Measurements from ENCODE around the gene C4orf50. TPM values are rescaled to one million over a fixed set of nuclear protein-coding genes. Genes with fewer than 3 reads are reported as not detected.

The C4orf50 gene
- total and polyA plus RNA-seq, 2 of the 8 experiments (the other 6 are each of a cell fraction or from before 2014, with no cell fraction given) = 0.08 to 0.22 TPM

- H2AK5ac ChIP-seq (ENCODE audit: low read depth, low read length) = no peak overlapping the region
- H2BK5ac ChIP-seq (ENCODE audit: low read depth, low read length) = no peak overlapping the region
- FAIRE-seq (no peak), DNase-seq (ENCODE audit: low read depth in 1 of 2, low spot score in 2 of 2) (no peak)
- no peak overlapping the region for H3K4ac ChIP-seq (replicated peaks; ENCODE audit: insufficient read length, low read depth, low read length)
- no peak overlapping the region for H4K91ac ChIP-seq (replicated peaks; ENCODE audit: insufficient read length, low read length)
- H3K23me2 ChIP-seq (ENCODE audit: low read depth, low read length) = no peaks in the 10 kb centered on the region
- no peak overlapping the region for H4K5ac ChIP-seq (ENCODE audit: insufficient read length, low read depth, low read length)
- 0 out of 7 replicates have a peak, but pooled peaks cover 0 to 1% (median 0%) of the 10 kb centered on the region in 4 experiments for H3K27me3 ChIP-seq (replicated peaks in 1 of 4; ENCODE audit: control insufficient read depth in 3 of 4, extremely low read depth in 1 of 4, insufficient read depth in 3 of 4, low read length in 3 of 4)
- H3K4me2 ChIP-seq (ENCODE audit: insufficient read depth in 1 of 2, low read depth in 2 of 2, low read length in 2 of 2) = no peak overlapping the region
- no peaks in the 10 kb centered on the region for H3K9me3 ChIP-seq (ENCODE audit: insufficient read depth in 2 of 2, low read depth in 1 of 2, low read length in 1 of 2)
- ChIA-PET CTCF (ENCODE audit: partially characterized antibody) (interaction anchor here (1.1 to 5.2 kb wide), 9 partner anchors 13 to 335 kb away, joined by 3 to 111 read pairs (median 8); no protein-coding TSS in a partner anchor), POLR2A (ENCODE audit: partially characterized antibody) (no interaction called here)
- H2AFZ ChIP-seq (ENCODE audit: low read length) = no peak overlapping the region
- no peak overlapping the region for H2BK12ac ChIP-seq (ENCODE audit: low read depth, low read length)
- H3K4me1 ChIP-seq (replicated peaks in 1 of 4; ENCODE audit: control insufficient read depth in 3 of 4, insufficient read depth in 4 of 4, low read length in 3 of 4) = no peaks in the 10 kb centered on the region; a peak in 2 of 7 replicates
- H2BK120ac ChIP-seq (replicated peaks; ENCODE audit: low read depth, low read length) = no peak overlapping the region
- 82% methylated on average over 12 of the region's 19 CpGs; no CpG with 5 or more reads in 1 of the 2 experiments for WGBS, 2 experiments (ENCODE audit: extremely low coverage in 1 of 2, insufficient coverage in 1 of 2, insufficient read length in 1 of 2, insufficient replicate concordance in 2 of 2, low coverage in 1 of 2, low lambda C conversion rate in 2 of 2, missing lambda C conversion rate in 1 of 2)
- no peak overlapping the region for H3K14ac ChIP-seq (ENCODE audit: insufficient read length)
- no peak overlapping the region; a peak in 2 of 7 replicates for H3K9ac ChIP-seq (replicated peaks in 1 of 4; ENCODE audit: extremely low read depth in 1 of 4, low read depth in 3 of 4, low read length in 3 of 4)
- no peak overlapping the region for H3K4me3 ChIP-seq (ENCODE audit: extremely low read depth in 1 of 4, insufficient read depth in 2 of 4, low read depth in 3 of 4, low read length in 4 of 4)
- no peak overlapping the region for H4K8ac ChIP-seq (ENCODE audit: extremely low read depth, insufficient read depth, low read length)
- H3K23ac ChIP-seq (ENCODE audit: insufficient read length) = no peak overlapping the region
- H3K56ac ChIP-seq (replicated peaks; ENCODE audit: insufficient read length, low read depth, low read length) = no peak overlapping the region
- no peaks in the 10 kb centered on the region for H3K79me2 ChIP-seq (ENCODE audit: control insufficient read depth in 1 of 2, insufficient read depth in 2 of 2, low read length in 2 of 2)
- no peaks in the 10 kb centered on the region for H3K36me3 ChIP-seq (ENCODE audit: control insufficient read depth in 2 of 4, insufficient read depth in 4 of 4, low read length in 3 of 4)
- no peak overlapping the region for H2BK15ac ChIP-seq (ENCODE audit: low read length)
- no peak overlapping the region for H2BK20ac ChIP-seq (ENCODE audit: low read length)
- H3K18ac ChIP-seq (ENCODE audit: extremely low read depth, low read length) = no peak overlapping the region
- H3K79me1 ChIP-seq (ENCODE audit: low read depth, low read length) = no peaks in the 10 kb centered on the region; the same call in 1 of the 2 replicates
- no peak overlapping the region for H3K27ac ChIP-seq (ENCODE audit: low read depth, low read length)
- no peaks in the 10 kb centered on the region for H4K20me1 ChIP-seq (replicated peaks in 1 of 2; ENCODE audit: control insufficient read depth in 1 of 2, insufficient read depth in 2 of 2, low read length in 2 of 2)
- TF ChIP-seq GABPA (IDR thresholded peaks at IDR 0.05; ENCODE audit: borderline replicate concordance, insufficient read depth, low read length) = no peak
- no peak for TF ChIP-seq RFX5 (IDR thresholded peaks at IDR 0.05; ENCODE audit: borderline replicate concordance, low read depth, low read length)
- TF ChIP-seq CREB1 (IDR thresholded peaks at IDR 0.05) = no peak
- TF ChIP-seq SP2 (IDR thresholded peaks at IDR 0.05; ENCODE audit: low read length) = no peak
Measured at GRCh38 chr4:5995901-5996623, 22.2 kb downstream of the C4orf50 start.

Data from H1 (cell line).